ENCODE results near the gene TBC1D9B.

Gene TBC1D9B

DNA sequence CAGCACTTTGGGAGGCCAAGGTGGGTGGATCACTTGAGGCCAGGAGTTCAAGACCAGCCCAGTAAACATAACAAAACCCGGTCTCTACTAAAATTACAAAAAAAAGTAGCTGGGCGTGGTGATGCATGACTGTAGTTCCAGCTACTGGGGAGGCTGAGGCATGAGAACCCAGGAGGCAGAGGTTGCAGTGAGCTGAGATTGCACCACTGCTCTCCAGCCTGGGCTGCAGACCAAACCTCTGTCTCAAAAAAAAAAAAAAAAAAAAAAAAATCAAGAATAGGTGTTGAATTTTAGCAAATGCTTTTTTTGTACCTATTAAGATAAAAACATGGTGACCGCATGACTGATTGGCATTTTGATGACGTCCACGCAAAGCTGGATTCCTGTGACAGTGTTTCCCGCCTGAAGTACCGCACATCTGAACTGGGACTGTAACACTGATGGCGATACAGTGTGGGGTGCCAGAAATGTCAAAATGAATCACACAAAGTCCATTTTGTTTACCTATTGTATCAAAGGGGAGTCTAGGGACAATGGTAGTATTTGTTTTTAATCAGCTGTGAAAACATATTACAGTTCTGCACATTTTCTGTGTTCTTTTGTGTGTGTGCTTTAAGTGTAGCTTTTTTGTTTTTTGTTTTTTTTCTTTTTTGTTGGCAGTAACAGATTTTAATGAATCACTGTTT, 23.2 kb upstream of the TBC1D9B start:
- TF ChIP-seq RAD21 (IDR thresholded peaks at IDR 0.05; ENCODE audit: low read depth): no peak
- no peak for TF ChIP-seq EGR1 (IDR thresholded peaks at IDR 0.05)
- no peak for TF ChIP-seq TCF12 (IDR thresholded peaks at IDR 0.05; ENCODE audit: low read depth)
- no peak for TF ChIP-seq CEBPB (IDR thresholded peaks at IDR 0.05)
- TF ChIP-seq, protein P1, sequence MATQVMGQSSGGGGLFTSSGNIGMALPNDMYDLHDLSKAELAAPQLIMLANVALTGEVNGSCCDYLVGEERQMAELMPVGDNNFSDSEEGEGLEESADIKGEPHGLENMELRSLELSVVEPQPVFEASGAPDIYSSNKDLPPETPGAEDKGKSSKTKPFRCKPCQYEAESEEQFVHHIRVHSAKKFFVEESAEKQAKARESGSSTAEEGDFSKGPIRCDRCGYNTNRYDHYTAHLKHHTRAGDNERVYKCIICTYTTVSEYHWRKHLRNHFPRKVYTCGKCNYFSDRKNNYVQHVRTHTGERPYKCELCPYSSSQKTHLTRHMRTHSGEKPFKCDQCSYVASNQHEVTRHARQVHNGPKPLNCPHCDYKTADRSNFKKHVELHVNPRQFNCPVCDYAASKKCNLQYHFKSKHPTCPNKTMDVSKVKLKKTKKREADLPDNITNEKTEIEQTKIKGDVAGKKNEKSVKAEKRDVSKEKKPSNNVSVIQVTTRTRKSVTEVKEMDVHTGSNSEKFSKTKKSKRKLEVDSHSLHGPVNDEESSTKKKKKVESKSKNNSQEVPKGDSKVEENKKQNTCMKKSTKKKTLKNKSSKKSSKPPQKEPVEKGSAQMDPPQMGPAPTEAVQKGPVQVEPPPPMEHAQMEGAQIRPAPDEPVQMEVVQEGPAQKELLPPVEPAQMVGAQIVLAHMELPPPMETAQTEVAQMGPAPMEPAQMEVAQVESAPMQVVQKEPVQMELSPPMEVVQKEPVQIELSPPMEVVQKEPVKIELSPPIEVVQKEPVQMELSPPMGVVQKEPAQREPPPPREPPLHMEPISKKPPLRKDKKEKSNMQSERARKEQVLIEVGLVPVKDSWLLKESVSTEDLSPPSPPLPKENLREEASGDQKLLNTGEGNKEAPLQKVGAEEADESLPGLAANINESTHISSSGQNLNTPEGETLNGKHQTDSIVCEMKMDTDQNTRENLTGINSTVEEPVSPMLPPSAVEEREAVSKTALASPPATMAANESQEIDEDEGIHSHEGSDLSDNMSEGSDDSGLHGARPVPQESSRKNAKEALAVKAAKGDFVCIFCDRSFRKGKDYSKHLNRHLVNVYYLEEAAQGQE (IDR thresholded peaks at IDR 0.05; ENCODE audit: low read depth): no peak
- no peak for TF ChIP-seq CREB1 (IDR thresholded peaks at IDR 0.05; ENCODE audit: low read depth)
- no peak for TF ChIP-seq ZBTB7A (IDR thresholded peaks at IDR 0.05; ENCODE audit: low read depth)
- no peak for TF ChIP-seq FOXM1 (IDR thresholded peaks at IDR 0.05; ENCODE audit: borderline replicate concordance, low read depth)
- TF ChIP-seq NFIC (IDR thresholded peaks at IDR 0.05): no peak
- TF ChIP-seq, protein P2, sequence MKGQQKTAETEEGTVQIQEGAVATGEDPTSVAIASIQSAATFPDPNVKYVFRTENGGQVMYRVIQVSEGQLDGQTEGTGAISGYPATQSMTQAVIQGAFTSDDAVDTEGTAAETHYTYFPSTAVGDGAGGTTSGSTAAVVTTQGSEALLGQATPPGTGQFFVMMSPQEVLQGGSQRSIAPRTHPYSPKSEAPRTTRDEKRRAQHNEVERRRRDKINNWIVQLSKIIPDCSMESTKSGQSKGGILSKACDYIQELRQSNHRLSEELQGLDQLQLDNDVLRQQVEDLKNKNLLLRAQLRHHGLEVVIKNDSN (IDR thresholded peaks at IDR 0.05): no peak
- TF ChIP-seq YY1 (IDR thresholded peaks at IDR 0.05; ENCODE audit: low read depth): no peak
- TF ChIP-seq EP300 (IDR thresholded peaks at IDR 0.05; ENCODE audit: borderline replicate concordance): no peak
- no peak for TF ChIP-seq TAF1 (IDR thresholded peaks at IDR 0.05; ENCODE audit: low read depth)
- TF ChIP-seq, protein P3, sequence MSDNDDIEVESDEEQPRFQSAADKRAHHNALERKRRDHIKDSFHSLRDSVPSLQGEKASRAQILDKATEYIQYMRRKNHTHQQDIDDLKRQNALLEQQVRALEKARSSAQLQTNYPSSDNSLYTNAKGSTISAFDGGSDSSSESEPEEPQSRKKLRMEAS (IDR thresholded peaks at IDR 0.05): no peak
- TF ChIP-seq TEAD4 (IDR thresholded peaks at IDR 0.05): no peak

DNA sequence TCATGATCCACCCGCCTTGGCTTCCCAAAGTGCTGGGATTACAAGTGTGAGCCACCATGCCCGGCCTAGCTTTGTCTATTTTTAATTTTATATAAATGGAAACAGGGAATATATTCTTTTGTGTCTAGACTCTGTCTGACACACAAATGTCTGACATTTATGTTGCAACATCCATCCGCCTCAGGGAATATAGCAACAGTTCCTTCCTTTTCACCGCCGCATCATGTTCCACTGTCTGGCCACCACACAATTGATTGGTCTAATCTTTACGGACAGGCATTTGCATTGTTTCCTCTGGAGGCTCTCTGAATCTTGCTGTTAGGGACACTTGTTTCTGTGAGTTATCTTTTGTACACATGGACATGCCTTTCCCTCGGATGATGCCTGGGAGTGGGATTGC, 20.1 kb upstream of the TBC1D9B start:
- TF ChIP-seq TCF12 (IDR thresholded peaks at IDR 0.05; ENCODE audit: low read depth) (no peak), FOXM1 (IDR thresholded peaks at IDR 0.05; ENCODE audit: borderline replicate concordance, low read depth) (no peak), YY1 (IDR thresholded peaks at IDR 0.05; ENCODE audit: low read depth) (no peak), TEAD4 (IDR thresholded peaks at IDR 0.05) (no peak)
- TF ChIP-seq, protein P3 (IDR thresholded peaks at IDR 0.05): no peak

DNA sequence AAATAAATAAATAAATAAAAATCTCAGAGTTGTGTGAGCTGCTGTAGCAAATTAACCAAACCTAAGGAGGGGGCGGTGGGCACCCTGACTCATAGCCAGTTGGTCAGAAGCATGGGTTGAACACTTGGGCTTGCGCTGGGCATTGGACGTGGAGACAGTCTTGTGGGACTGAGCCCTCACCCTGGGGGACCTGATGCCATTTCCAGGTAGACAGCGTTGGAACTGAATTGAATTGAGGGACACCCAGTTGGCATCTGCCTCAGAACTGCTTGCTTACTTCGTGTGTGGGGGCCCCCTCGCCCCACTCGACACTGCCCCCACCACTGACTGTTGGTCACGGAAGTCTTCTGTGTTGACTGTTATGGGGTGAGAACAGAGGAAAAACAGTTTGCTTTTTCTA, 19.0 kb upstream of the TBC1D9B start:
- TF ChIP-seq, protein P3 (IDR thresholded peaks at IDR 0.05): no peak
- TF ChIP-seq RAD21 (IDR thresholded peaks at IDR 0.05; ENCODE audit: low read depth): no peak
- no peak for TF ChIP-seq YY1 (IDR thresholded peaks at IDR 0.05; ENCODE audit: low read depth)
- no peak for TF ChIP-seq ZBTB7A (IDR thresholded peaks at IDR 0.05; ENCODE audit: low read depth)
- TF ChIP-seq CEBPB (IDR thresholded peaks at IDR 0.05): no peak
- TF ChIP-seq CREB1 (IDR thresholded peaks at IDR 0.05; ENCODE audit: low read depth): no peak
- no peak for TF ChIP-seq TAF1 (IDR thresholded peaks at IDR 0.05; ENCODE audit: low read depth)
- TF ChIP-seq TCF12 (IDR thresholded peaks at IDR 0.05; ENCODE audit: low read depth): no peak
- TF ChIP-seq EP300 (IDR thresholded peaks at IDR 0.05; ENCODE audit: borderline replicate concordance): no peak
- TF ChIP-seq, protein P2 (IDR thresholded peaks at IDR 0.05): no peak
- TF ChIP-seq TEAD4 (IDR thresholded peaks at IDR 0.05): no peak
- TF ChIP-seq, protein P1 (IDR thresholded peaks at IDR 0.05; ENCODE audit: low read depth): no peak
- no peak for TF ChIP-seq NFIC (IDR thresholded peaks at IDR 0.05)

DNA sequence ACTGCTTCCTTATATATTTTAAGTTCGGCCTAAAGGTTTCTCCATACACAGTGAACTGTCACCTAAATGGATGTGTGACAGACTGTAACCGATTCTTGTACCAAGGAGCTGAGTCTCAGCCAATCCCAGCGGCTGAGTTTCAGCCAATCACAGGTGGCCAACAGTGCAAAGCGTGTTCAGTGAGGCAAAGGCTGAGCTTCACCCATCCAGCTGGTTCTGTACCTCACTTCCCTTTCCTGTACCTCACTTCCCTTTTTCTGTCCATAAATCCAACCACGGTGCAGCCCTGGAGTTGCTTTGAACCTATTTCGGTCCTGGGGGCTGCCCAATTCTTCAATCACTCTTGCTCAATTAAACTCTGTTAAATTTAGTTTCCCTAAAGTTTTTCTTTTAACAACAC, 15.7 kb upstream of the TBC1D9B start:
- TF ChIP-seq, protein P2 (IDR thresholded peaks at IDR 0.05): no peak
- TF ChIP-seq TAF1 (IDR thresholded peaks at IDR 0.05; ENCODE audit: low read depth) (no peak), CREB1 (IDR thresholded peaks at IDR 0.05; ENCODE audit: low read depth) (no peak), CEBPB (IDR thresholded peaks at IDR 0.05) (no peak), YY1 (IDR thresholded peaks at IDR 0.05; ENCODE audit: low read depth) (no peak)
- TF ChIP-seq, protein P1 (IDR thresholded peaks at IDR 0.05; ENCODE audit: low read depth): no peak
